ENCODE results near the gene OR5A2.

DNA sequence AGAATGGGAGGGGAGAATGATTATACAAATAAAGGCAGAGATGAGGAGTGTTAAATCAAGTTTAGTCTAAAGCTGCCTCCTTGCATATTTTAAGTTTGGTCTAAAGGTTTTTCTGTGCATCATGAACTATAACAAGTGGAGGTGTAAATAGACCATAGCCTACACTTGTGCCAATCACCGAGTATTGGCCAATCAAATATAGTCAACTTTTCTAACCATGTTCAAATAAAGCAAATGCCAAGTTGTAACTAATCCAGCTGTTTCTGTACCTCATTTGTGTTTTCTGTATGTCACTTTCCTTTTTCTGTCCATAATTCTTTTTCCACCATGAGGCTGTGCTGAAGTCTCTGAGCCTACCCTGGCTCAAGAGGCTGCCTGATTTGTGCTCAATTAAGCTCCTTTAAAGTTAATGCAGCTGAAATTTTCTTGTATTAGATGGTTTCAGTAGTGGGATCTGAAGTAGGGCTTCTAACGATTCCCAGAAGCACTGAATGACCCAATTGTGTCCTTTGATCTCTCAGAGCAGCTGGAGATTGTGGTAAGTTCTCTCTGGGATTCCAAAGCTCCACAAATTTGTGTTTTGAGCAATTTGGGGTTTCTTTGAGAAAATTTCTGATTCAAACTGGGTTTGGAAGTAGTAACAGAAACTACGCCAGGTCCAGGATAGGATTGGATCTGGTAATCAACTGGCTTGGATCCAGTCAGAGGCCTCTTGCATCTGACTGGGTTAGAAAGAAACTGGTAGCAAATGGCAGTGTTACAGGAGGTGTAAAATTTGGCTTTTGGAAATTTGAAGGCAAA is 25.6 kb downstream of the OR5A2 start:
- TF ChIP-seq, protein P1, sequence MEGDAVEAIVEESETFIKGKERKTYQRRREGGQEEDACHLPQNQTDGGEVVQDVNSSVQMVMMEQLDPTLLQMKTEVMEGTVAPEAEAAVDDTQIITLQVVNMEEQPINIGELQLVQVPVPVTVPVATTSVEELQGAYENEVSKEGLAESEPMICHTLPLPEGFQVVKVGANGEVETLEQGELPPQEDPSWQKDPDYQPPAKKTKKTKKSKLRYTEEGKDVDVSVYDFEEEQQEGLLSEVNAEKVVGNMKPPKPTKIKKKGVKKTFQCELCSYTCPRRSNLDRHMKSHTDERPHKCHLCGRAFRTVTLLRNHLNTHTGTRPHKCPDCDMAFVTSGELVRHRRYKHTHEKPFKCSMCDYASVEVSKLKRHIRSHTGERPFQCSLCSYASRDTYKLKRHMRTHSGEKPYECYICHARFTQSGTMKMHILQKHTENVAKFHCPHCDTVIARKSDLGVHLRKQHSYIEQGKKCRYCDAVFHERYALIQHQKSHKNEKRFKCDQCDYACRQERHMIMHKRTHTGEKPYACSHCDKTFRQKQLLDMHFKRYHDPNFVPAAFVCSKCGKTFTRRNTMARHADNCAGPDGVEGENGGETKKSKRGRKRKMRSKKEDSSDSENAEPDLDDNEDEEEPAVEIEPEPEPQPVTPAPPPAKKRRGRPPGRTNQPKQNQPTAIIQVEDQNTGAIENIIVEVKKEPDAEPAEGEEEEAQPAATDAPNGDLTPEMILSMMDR (IDR thresholded peaks at IDR 0.05), result no peak
- TF ChIP-seq EP300 (IDR thresholded peaks at IDR 0.05), result no peak
- TF ChIP-seq POLR2A (IDR thresholded peaks at IDR 0.05), result no peak
